Stimulated activated CD4-positive, alpha-beta T cell treated with anti-CD3 and anti-CD28 coated beads, Interleukin-4, amount 100 ng/mL, for 4 hours (primary cell): ENCODE data around the gene PDXDC1.
"Not testable (repeated sequence)": the region's sequence is repeated elsewhere in the genome, so short reads cannot be mapped to it uniquely, and the experiment has no call there.

Experiments used
- DNase-seq, 2 experiments: peaks; one replicate each; pipeline ENCODE4 v3.0.0-alpha.2; 2020

PDXDC1 gene

DNA sequence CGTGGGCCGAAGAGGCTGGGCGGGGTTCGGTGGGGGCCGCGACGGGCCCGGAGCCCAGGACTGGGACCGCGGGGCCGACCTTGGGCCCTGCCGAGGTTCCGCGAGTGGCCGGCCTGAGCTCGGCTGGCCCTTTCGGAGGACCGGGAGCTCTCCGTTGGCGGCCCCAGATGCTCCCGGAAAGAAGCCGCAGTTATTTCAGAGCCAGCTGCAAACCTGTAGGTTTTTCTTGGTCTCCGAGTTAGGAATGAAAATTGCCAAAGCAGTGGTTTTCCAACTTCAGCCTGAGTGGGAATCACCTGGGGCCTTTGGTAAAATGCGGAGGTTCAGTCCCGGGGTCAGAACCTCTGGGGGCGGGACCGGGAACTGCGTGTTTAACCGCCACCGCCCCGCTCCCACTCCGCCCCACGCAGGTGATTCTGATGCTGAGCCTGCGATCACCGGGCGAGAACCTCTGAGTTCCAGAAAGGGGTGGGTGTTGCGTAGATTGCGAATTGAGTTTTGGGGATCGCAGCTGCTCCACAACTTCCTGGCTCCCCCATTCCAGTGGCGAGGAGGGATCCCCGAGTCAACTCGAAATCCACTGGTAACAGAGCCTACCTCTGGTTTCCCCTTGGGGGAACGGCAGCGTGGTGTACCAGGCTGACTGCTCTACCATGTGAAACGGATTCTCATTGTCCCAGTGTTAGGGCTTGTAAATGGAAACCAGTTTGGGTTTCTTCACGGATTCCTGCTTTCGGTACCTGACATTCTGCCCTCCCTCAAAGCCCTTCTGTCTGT, 780 bp downstream of the PDXDC1 start:
- peak; percentile 42 to 71 for DNase-seq

DNA sequence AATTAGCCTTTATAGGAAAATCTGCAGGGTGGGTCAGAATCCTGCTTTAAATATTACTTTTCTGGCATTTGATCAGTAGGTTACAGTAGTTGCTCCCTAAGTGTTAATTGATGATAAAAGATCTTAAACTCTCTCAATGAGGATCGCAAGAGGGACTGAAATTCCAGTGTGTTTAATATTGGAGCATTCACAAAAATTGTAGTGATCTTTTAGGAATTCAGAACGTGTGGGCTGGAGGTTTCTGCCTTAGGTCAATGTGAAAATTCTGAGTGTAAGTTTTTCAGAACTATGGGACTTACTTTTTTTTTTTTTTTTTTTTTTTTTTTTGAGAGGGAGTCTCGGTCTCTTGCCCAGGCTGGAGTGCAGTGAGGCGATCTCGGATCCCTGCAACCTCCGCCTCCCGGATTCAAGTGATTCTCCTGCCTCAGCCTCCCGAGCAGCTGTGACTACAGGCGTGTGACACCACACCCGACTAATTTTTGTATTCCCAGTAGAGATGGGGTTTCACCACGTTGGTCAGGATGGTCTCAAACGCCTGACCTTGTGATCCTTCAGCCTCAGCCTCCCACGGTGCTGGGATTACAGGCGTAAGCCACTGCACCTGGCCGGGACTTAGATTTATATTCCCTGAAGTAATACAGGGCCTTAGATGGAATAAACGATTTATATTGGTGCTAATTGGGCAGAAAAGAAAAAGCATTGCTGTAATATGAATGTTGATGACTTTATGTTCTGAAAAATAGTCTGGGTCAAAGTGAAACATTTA, 2.3 kb downstream of the PDXDC1 start:
- DNase-seq: not testable (repeated sequence)

DNA sequence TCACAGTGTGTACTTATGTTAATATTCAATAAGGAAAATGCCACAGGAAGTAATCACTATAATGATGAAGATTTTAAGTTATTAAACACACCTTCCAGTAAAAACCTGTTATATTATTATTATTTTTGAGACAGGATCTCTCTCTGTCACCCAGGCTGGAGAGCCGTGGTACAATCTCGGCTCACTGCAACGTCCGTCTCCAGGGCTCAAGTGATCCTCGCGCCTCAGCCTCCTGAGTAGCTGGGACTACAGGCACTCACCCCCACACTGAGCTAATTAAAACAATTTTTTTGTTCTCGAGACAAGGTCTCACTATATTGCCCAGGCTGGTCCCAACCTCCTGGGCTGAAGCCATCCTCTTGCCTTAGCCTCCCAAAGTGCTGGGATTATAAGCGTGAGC, 3.5 kb downstream of the PDXDC1 start:
- DNase-seq: not testable (repeated sequence)

DNA sequence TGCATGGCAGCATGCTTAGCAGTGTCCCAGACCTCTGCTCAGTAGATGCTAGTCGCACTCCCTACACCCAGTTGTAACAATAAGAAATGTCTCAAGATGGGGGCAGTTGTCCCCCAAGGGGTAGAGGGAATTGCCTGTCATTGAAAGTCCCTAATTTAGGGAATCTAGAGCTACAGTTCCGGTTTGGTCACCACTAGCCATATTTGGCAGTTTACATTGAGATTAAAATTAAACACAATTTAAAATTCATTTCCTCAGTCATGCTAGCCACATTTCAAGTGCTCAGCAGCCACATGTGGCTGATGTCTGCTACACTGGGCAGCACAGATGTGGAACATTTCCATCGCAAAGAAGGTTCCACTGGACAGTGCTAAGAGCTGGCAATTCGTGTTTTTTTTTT, 4.1 kb downstream of the PDXDC1 start:
- DNase-seq: not testable (repeated sequence)

DNA sequence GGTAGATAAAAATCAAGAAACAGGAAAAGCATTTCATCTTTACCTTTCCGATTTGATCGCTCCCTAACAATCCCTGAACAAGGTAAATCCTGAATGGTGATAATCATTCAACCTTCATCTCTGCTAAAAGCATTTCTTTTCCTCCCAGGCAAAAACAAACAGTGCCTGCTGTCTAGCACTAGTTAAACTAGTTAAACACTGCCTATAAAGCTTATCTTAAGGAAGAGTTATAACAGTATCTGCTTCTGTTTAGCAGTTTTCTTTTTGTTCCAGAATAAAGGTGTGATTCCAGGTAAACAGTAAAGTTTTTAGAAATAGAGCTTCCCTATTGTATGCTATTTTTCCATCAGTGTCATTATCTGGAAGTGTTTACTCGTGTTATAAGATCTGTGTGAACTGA, 6.4 kb downstream of the PDXDC1 start:
- DNase-seq: not testable (repeated sequence)

DNA sequence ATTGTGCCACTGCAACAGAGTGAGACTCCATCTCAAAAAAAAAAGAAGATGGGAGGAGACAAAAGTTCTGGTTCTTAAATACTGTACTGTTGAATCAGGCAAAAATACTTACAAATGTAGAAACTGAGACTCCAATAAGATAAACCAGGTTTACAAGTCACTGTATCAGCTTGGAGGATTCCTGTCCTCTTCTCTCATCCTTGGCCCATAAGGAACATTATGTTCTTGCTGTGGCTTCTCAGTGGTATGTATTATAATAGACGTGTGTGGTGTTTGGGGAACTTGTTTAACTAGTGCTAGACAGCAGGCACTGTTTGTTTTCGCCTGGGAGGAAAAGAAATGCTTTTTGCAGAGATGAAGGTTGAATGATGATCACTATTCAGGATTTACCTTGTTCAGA, 7.7 kb downstream of the PDXDC1 start:
- not testable (repeated sequence) for DNase-seq

DNA sequence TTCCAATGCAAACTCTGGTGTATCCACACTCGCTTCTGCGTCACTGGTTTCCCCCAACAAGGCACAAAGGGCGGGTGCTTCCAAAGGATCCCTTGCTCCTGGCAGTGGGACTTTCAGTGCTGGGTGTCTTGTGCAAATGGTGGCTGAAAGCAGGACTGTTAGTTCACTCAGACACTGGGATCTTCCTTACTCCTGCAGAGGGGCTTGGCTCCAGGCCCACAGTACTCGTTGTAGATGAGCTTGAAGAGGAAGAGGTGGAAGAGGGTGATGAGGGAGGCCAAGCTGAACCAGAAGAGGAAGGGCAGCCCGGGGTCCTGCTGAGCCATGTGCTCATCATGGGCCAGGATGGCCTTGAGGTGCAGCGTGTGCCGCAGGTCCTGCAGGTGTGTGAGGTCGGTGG, 13.3 kb downstream of the PDXDC1 start:
- not testable (repeated sequence) for DNase-seq

DNA sequence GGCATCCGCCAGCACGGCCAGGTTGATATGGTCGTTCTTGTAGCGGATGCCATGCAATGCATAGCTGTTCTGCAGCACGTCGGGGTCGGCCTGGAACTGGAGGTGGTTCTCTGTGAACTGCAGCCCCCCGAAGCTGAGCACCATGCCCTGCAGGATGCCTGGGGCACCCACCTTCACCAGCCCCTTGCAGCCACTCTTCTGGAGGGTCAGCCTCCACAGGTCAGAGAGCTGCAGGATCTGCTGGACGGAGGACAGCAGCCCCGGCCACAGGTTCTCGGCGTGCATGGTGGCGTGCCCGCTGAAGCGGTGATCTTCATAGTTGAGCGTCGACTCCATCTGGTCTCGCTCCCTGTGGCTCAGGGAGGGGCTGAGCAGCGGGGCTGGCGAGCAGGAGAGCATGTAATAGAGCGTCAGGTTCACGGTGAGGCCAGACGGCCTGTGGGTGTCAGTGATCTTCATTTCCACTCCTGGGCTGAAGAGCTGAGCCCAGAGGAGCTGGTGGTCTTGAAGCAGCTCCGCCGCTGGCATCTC, 13.9 kb downstream of the PDXDC1 start:
- DNase-seq: not testable (repeated sequence)

DNA sequence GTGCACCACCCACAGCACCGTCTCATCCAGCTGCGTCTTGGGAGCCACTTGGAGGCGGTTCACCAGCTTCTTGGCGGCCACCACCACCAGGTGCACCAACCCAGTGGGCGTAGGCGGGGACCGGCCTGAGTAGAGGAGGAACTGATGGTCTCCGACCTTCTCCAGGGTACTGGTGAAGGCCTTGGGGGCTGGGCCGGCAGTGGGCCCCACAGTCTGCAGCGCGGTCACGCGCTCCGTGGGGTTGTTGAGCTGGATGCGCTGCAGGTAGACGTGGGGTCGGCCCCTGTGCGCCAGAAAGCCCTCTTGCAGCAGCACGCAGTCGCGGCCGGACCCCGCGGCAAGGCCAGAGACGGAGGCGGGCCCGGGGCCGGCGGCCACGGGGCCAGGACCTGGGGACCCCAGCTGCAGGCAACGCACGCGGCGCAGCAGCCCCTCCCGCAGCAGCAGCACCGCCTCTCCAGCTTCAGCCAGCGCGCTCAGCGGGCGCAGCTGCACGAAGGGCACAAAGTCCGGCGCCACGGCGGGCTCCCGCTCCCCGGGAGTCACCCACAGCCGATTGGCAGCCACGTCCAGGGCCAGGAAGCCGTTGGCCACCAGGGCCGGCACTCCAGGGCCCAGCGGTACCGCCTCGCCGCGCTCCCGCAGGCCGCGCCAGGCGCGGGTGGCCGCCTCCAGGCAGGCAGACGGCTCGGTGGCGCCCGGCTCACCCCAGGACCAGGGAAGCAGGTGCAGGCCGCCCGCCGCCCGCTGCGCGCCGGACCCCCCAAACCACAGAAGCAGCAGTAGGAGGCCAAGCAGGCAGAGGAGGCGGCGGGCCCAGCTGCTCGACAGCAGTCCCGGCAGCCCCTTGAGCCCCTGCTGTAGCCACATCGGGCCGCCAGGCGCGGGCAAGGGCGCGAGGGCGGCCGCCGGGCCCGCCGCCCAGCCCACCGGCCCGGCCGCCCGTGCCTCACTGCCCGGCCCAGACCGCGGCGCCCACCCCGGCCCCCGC, 14.8 kb downstream of the PDXDC1 start:
- DNase-seq: not testable (repeated sequence)

DNA sequence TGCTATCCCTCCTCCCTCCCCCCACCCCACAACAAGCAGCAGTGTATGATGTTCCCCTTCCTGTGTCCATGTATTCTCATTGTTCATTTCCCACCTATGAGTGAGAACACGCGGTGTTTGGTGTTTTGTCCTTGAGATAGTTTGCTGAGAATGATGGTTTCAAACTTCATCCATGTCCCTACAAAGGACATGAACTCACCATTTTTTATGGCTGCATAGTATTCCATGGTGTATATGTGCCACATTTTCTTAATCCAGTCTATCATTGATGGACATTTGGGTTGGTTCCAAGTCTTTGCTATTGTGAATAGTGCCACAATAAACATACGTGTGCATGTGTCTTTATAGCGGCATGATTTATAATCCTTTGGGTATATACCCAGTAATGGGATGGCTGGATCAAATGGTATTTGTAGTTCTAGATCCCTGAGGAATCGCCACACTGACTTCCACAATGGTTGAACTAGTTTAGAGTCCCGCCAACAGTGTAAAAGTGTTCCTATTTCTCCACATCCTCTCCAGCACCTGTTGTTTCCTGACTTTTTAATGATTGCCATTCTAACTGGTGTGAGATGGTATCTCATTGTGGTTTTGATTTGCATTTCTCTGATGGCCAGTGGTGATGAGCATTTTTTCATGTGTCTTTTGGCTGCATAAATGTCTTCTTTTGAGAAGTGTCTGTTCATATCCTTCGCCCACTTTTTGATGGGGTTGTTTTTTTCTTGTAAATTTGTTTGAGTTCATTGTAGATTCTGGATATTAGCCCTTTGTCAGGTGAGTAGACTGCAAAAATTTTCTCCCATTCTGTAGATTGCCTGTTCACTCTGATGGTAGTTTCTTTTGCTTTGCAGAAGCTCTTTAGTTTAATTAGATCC, 18.7 kb downstream of the PDXDC1 start:
- not testable (repeated sequence) for DNase-seq

DNA sequence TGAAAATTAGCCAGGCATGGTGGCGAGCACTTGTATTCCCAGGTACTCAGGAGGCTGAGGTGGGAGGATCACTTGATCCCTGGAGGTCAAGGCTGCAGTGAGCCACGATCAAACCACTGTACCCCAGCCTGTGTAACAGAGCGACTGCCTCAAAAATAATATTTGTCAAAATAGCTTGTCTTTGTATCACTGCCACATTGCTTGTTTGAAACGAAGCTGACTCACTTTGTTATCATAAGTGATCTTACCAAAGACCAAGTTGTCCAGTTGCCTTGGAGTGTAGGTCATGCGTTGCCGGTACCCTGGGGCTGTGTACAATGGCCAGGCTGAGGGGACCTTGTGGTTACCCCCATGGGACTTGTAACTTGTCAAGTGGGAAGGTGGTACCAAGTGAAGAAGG, 21.9 kb downstream of the PDXDC1 start:
- DNase-seq: not testable (repeated sequence)

DNA sequence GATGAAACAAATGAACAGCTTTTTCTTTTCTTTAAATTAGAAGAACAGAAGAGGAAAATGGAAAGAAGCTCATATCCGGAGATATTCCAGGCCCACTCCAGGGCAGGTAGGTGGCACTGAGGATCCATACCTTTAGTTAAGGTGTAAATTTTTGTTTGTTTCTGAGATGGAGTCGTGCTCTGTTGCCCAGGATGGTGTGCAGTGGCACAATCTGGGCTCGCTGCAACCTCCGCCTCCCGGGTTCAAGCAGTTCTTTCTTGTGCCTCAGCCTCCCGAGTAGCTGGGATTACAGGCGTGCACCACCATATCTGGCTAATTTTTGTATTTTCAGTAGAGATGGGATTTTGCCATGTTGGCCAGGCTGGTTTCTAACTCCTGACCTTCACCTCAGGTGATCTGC, 23.5 kb downstream of the PDXDC1 start:
- DNase-seq: not testable (repeated sequence)

DNA sequence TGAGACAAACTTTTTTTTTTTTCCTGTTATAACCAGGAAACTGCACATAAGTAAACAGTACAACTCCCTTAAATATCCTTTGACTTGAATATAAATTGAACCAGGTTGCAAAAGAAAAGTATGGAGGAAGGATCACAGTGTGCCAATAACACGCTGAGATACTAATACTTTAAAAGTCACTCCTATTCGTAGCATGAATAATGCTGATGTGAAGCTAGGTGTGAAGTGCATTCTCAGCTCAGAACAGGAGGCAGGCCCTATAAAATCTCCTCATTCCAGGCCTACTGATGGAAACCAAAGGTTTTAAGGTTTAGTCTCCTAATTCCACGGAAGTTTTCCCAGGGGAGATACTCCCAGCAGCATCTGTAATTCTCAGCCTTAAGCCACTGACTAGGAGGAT, 25.0 kb downstream of the PDXDC1 start:
- DNase-seq: not testable (repeated sequence)

DNA sequence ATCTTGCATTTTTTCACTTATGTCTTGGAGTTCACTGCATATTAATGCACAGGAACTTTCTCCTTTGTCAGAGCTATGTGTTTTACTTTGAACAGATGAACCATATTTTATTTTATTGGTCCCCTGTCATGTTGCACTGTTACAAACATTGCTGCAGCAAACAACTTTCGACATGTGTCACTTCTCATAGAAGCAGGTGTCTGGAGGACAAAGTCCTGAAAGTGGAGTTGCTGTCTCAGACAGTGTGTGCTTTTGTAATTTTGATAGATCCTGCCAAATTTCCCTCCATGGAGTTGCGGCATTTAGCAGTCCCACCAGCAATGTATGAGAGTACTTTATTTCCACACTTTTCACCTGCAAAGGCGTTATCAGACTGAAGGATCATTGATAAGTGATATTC, 27.6 kb downstream of the PDXDC1 start:
- not testable (repeated sequence) for DNase-seq

DNA sequence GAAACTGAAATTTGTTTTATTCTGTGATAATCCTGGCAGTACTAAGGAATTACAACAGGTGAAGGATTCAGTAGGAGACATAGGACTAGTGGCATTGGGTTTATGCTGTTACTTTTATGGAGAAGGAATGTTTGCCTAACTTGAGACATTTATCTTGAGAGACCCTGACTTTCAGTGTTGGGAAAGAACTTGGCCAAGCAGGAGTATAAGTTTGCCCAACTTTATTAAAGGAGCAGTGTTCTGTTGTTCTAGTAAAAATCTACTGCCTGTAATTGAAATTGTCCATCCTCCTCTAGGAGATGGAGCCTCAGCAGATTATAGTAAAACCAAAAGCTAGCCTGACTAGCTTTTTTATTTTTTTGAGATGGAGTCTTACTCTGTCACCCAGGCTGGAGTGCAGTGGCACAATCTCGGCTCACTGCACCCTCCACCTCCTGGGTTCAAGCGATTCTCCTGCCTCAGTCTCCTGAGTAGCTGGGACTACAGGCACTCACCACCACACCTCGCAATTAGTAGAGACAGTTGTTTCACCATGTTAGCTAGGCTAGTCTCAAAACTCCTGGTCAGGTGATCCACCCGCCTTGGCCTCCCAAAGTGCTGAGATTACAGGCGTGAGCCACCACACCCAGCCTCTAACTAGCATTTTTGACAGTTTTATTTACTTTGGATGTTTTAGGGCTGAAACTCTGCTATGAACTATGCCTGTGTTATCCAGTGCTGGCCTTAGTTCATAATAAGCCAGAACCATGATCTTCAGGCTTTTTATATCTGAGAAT, 30.7 kb downstream of the PDXDC1 start:
- DNase-seq: not testable (repeated sequence)

DNA sequence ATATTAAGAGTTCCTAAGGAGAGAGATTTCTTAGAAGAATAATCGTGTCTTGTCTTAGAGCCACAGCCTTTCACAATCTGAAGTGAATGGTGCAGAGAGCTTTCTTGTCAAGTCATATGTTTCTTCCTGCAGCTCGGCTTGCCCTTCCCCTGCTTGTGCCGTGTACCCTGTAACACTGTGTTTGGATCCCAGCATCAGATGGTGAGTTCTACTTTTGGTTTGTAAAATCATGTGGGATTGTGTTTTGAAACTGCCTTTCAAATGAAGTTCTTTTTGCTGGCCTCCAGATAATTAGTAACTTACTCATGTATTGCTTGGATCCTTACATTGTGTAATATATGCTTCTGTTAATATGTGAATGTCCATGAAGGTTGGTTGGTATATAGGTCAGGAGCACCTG, 33.8 kb downstream of the PDXDC1 start:
- DNase-seq: not testable (repeated sequence)

DNA sequence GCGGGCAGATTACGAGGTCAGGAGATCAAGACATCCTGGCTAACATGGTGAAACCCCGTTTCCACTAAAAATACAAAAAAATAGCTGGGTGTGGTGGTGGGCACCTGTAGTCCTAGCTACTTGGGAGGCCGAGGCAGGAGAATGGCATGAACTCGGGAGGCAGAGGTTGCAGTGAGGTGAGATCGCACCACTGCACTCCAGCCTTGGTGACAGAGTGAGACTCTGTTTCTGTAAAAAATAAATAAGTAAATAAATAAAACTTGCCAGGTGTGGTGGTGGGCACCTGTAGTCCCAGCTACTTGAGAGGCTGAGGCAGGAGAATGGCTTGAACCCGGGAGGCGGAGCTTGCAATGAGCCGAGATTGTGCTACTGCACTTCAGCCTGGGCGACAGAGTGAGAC, 38.1 kb downstream of the PDXDC1 start:
- DNase-seq: not testable (repeated sequence)

DNA sequence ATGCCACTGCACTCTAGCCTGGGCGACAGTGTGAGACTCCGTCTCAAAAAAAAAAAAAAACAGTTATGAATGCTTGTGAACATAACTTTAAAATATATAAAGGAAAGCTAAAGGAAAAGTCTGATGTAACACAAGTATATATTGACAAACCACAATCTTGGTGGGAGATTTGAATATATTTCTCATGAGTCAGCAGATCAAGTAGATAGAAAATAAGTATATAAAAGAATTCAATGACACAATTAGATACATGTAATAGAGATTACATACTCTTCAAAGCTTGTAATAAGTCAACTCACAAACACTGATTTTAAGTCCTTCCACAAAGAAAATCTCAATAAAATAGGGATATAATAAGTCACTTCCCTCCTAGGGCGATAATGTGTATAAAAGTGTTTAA, 40.8 kb downstream of the PDXDC1 start:
- not testable (repeated sequence) for DNase-seq

DNA sequence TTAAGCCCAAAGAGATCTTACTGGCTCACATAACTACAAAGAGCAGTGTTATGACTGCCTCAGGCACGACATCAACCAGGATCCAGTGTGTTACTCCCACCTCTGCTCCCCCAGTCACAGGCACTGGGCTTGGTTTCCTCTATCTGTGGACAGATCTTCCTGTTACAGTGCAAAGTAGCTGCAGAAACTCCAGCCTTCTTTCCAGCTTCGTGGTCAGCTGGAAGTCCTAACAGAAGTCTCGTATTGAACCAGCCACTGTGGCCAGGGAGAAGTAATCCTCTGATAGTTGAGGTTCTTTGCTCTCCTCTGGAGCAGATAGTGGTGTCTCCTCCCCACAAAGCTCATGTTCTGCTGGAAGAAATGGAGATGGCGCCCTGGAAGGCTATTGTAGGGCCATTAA, 41.5 kb downstream of the PDXDC1 start:
- DNase-seq: not testable (repeated sequence)

DNA sequence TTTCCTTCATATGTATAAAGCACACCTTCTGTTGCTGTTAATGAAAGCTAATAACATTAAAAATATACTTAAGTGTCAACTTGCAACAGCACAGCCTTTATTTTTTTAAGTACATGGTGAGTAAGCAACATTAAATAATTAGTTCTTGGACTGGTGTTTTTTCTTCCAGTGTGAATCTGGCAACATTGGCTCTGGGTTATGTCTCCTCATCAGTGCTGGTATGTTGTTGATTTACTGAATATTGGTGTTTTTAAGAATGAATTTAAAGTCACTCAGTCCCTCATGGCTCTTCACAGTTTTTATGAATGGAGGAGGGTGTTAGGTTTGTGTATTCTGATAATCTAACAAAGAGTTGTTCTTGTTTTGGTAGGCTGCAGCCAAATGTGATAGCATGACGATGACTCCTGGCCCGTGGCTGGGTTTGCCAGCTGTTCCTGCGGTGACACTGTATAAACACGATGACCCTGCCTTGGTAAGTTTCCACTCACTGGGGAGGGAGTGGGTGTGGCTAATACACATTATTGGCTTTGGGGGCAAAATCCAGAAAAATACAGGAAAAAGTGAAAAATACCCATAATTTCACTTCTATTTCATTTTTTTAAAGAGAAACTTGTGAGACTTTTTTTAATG, 42.2 kb downstream of the PDXDC1 start:
- not testable (repeated sequence) for DNase-seq
